ENCODE measurements around the gene HDAC5.

DNA sequence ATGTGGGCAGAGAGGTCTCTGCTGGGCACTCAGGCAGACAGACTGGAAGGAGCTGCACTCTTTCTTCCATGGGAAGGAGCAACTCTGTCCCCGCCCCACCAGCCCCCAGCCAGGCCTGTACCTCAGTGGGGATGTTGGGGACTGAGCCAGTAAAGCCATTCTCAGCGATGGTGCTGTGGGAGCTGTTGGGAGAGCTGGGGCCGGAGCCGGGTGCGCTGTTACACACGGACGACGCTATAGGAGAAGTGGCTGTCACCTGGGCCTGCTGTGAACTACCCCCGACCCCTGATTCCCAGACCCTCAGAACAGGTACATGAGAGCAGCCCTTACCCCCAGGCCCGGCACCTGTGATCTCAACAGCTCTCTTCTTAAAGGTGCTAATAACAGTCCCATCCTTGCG is 31.4 kb downstream of the HDAC5 start:
- TF ChIP-seq POLR2A (IDR thresholded peaks at IDR 0.05) (no peak), CTCF (IDR thresholded peaks at IDR 0.05) (no peak)
